ENCODE data around the gene CACNA1G.

The CACNA1G gene

DNA sequence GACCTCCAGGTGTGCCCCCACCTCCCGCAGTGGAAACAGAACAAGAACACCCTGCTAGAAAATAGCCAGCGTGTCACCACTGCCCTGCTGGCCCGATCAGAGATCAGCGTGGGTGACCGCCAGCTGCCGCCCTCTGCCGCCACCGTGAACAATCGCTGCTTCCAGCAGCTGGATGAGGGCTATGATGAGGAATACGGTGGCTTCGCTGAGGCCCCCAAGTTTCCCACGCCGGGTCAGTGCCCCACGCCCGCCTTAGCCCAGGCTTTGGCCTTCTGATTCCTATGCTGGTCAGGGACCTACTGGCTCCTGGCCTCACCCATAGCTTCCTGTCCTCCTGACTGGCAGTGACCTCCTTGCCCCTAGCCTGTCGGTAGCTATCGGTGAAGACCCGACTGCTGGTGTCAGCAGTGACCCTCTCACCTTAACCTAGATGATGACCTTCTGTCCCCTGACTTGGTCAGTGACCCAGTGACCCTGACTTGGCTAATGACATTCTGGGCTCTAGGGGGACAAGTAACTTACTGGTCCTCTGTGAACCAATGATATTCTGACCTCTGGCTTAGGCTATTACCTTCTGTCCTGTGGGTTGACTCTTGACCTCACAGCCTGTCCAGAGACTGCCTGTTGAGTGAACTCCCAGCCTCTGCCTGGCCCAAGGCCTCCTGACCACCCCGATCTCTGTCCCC, 11.1 kb upstream of the CACNA1G start:
- no peak for DNase-seq

DNA sequence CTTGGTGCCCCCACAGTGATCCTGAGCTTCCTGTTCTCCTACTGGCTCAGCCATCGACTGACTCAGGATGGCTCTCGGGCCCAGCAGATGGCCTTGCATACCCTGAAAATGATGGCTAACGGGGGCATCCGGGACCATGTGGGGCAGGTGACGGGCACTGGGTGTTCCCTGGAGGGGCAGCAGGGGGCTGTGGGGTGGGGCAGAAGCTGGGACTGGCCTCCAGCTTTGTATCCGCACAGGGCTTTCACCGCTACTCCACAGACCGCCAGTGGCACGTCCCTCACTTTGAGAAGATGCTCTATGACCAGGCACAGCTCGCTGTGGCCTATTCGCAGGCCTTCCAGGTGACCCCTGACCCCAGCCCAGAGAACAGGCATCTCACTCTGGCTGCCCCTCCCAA, 10.5 kb upstream of the CACNA1G start:
- DNase-seq: no peak

DNA sequence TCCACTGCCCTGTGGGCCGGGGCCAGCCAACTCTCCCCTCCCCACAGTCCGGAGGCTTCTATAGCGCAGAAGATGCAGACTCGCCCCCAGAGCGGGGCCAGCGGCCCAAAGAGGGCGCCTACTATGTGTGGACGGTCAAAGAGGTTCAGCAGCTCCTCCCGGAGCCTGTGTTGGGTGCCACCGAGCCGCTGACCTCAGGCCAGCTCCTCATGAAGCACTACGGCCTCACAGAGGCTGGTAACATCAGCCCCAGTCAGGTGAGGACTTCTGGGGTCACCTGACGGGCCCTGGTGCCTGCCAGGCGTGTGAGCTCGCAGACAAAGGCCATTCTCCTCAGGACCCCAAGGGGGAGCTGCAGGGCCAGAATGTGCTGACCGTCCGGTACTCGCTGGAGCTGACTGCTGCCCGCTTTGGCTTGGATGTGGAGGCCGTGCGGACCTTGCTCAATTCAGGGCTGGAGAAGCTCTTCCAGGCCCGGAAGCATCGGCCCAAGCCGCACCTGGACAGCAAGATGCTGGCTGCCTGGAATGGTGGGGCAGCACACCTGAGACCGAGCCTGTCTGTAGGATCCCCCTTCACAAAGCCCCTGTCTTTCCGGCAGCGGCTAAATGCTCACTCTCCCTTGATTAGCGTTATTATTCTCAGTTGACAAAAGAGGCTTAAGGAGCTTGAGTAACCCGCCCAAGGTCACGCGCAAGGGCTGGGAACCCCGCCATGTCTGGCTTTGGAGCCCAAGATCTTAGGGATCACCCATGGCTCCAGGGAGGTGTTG, 9.7 kb upstream of the CACNA1G start:
- DNase-seq: no peak

DNA sequence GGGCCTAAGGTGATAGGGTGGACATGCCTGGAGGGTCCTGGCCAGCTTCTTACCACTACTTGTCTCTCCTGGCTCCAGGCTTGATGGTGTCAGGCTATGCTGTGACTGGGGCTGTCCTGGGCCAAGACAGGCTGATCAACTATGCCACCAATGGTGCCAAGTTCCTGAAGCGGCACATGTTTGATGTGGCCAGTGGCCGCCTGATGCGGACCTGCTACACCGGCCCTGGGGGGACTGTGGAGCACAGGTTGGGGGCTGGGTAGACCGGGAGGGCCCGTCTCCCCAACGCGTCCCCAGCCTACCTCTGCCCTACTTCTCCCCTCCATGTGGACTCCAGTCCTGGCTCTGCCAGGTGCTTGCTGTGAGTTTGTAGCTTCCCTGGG, 9.1 kb upstream of the CACNA1G start:
- DNase-seq: no peak

DNA sequence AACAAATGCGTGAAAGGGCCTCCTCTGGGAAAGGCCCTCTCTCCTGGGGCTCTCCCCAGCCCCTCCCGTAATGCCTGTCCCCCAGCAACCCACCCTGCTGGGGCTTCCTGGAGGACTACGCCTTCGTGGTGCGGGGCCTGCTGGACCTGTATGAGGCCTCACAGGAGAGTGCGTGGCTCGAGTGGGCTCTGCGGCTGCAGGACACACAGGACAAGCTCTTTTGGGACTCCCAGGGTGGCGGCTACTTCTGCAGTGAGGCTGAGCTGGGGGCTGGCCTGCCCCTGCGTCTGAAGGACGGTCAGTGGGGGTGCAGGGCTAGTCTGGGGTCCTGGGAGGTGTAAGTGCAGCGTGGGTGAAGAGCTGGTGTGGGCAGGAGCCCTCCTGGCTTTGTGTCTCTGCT, 8.6 kb upstream of the CACNA1G start:
- no peak for DNase-seq

DNA sequence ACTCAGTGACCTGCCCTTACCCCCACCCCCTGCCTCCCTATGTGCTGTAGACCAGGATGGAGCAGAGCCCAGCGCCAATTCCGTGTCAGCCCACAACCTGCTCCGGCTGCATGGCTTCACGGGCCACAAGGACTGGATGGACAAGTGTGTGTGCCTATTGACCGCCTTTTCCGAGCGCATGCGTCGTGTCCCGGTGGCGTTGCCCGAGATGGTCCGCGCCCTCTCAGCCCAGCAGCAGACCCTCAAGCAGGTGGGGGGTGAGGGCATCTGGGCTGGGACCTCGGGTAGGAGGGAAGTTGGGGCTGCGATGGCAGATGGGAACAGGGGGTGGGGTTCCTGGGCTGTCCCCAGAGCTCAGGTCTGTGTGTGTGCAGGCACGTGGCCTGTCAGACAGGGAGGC, 6.3 kb upstream of the CACNA1G start:
- no peak for DNase-seq

DNA sequence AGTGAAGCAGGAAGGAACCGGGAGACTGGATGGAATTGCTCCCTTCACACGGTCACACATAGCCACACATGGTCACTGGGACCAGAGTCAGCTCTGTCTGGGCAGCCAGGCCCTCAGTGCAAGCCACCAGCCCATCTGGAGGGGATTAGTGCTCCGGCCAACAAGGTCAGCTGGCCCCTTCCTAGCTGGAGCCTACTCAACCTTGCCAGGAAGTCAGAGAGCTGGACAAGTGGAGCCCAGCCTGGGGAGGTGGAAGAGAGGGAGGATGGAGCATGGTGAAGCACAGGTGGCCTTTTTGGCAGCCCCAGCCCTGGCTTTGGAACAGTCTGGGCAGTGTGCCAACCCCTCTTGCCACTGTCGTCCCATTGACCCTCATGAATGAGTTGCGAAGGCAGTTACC, 3.7 kb upstream of the CACNA1G start:
- DNase-seq: no peak

DNA sequence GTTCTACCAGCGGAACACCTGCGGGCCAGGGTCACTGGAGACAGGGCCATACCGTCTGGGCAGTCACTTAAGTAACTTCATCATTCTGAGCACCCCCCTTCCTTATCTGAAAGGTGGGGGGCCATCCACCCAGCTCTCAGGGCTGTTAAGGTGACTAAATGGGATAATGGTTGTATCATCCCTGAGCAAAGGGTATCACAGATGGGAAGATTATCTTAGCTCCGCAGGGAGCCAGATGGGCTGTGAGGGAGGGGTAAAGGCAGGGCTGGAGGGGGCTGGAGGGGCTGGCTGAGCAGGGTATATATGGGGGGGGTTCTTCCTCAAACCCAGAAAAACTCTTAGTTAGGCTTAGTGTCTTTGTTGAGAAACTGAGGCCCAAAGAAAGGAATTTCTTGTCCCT, 2.9 kb upstream of the CACNA1G start:
- no peak for DNase-seq

DNA sequence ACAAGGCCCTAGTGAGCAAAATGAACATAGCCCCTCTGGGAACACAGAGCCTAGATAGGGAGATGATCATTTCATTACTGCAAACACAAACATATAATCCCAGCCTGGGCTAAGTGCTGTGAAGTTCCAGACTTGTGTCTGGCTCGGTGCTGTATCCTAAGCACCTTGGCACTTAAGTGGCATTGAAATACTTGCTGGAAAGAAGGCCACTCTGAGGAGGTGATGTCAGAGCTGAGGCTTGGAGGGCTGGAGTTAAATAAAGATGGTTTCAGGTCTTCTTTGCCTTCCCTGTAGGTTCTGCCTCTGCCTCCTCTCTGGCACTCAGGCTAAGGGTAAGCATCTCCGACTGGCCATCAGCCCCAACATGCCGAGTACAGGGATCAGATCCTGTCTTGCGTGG, 2.4 kb upstream of the CACNA1G start:
- DNase-seq: no peak

DNA sequence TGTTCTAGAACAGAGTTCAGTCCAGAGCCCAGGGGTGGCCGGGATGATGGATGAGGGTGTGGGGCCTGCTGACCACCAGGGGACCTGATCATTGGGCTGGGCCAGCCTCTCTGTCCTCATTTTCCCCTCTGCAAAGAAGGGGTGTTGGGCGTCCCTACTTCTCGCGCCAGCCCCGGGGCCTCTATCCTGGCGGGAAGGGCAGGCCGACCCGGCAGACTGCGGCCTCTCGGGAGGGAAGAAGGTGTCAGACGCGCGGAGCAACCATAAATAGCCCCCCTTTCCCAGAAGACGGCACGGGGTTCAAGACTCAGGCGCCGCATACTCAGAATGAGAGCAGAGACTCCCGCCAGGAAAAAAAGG, 2.0 kb upstream of the CACNA1G start:
- DNase-seq: no peak

DNA sequence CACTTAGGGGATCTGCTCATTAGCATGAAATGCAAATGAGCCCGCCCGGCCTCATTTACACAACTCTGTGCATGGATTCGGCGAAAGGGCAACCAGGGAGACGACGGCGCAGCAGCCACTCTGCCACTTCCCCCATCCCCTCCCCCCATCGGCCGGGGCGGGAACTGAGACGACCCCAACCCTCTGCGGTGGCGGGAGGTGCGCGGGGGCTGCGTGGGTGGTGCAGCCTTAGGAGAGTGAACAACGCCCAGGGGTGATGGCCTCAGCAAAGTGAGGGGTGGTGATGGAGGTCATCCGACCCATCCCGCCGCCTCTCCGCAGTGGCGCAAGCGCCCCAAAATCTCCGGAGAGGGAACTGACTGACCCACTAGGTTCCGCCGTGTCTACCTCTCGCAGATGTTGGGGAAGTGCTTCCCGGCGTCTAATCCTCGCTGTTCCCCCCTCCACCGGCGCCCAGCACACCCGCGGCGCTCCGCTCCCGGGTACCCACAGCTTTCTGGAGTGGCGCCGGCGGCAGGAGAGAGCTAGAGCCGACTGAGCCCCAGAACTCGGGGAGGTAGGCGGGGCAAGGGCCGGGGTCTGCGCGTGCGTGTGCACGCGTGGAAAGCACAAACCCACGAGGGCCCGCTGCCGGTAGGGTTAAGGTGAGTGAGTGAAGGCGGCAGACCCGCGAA, 1.4 kb upstream of the CACNA1G start:
- DNase-seq: no peak

DNA sequence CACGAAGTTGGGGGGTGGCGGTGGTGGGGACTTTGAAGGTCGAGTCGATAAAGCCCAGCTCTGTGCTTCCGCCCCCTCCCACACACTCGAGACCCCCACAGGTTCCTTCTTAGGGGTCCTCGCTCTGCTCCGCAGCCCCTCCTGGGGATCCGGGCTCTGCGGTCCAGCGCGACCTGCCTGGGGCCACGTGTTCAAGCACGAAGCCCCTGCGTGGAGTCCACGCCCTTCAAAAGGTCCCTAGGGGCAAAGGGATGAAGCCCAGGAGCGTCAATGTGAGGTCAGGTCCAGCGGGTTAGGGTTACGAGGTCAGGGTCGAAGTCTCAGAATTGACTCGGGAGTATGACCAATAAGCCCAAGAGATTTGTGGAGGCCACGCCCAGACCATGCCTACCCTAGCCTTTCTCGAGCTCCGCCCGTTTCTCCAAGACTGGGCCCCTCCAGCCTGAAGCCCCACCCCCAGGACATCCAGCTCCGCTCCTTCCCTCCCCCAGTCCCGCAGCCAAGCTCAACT, 786 bp upstream of the CACNA1G start:
- DNase-seq: peak; percentile 38

DNA sequence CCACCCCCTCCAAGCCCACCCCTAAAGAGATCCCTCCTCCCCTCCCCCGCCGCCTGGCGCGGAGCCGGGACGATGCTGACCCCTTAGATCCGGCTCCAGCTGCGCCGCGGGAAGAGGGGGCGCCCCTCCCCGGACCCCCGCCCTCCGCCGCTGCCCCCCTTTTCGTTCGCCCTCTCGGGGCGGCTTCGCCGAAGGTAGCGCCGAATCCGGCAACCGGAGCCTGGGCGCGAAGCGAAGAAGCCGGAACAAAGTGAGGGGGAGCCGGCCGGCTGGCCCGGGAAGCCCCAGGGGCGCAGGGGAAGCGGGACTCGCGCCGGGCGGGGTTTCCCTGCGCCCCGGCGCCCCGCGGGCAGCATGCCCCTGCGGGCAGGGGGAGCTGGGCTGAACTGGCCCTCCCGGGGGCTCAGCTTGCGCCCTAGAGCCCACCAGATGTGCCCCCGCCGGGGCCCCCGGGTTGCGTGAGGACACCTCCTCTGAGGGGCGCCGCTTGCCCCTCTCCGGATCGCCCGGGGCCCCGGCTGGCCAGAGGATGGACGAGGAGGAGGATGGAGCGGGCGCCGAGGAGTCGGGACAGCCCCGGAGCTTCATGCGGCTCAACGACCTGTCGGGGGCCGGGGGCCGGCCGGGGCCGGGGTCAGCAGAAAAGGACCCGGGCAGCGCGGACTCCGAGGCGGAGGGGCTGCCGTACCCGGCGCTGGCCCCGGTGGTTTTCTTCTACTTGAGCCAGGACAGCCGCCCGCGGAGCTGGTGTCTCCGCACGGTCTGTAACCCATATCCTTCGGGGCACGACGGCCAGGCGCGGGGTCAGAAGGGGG, 623 bp downstream of the CACNA1G start:
- DNase-seq: no peak

DNA sequence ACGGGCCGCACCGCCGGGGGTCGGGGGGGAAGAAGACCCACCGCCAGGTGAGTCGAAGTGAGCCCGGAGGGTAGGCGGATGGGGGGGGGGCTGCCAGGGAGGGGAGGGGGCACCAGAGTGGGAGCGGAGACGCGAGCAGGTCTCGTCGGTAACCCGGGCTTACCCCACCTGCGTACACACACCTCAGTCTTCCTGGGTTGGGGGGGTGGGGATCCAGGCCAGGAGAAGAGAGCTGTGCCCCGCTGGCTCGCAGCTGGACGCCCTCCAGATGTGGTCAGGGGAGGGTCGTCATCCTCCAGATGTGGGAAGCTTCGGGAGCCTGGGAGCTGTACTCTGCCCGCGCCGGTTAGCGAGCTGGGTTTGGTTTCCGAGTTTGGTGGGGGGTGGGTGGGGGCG, 1.2 kb downstream of the CACNA1G start:
- no peak for DNase-seq

DNA sequence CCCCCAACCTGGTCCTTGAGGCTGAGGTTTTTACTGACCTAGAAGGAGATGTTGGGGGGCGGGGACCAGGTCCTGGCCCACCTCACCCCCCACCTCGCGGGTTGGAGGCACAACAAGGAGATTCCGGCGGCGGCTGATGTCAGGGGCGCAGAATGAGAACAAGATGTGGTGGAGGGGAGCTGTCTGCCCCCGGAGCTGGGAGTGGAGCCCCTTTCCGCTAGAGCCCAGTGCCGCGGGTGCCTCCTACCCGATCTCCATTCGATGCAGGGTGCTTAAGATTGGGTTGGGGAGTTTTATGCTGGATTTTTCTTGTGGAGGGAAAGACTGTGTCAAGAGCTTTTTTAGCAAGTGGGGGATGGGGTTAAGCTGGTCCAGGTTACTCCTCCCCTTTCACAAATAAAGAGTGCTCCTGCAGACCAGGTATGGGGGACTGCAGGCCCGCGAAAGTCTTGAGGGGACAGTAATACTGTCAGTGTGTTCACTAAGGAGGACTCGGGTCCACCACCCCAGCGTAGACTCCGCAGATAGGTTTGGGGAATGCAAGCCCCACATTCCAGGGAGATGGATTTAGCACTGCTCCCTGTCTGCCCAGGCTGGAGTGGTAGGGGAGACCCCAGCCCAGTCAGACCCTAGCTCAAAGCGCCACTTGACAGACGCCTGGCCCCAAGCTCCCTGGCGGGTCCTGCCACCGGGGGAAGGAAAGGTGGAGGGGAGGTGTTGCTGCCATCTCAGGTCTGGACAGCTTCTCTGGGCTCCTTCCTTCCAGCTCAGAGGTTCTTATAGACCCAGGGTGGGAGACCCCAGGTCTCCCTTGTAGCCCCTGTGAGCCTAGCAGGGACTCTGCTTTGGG, 2.0 kb downstream of the CACNA1G start:
- DNase-seq: no peak

DNA sequence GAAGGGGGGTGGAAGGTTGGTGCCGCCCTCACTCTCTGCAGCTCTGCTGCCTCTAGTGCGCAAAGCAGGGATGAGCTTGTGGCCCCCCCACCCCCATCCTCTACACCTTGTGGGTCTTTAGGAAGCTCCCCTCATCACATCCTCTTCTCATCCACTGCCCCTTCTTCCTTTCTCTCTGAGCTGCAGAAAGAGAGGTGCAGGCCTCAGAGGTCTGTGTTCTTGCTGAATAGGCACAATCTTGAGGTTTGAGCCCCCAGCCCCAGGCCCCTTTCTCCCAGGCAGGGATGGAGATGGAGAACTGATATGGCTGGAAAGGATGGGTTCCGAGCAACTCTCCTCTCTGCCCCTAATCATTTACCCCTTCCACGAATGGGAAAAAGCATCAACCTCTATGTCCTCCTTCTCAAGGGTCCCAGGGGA, 2.6 kb downstream of the CACNA1G start:
- DNase-seq: no peak

DNA sequence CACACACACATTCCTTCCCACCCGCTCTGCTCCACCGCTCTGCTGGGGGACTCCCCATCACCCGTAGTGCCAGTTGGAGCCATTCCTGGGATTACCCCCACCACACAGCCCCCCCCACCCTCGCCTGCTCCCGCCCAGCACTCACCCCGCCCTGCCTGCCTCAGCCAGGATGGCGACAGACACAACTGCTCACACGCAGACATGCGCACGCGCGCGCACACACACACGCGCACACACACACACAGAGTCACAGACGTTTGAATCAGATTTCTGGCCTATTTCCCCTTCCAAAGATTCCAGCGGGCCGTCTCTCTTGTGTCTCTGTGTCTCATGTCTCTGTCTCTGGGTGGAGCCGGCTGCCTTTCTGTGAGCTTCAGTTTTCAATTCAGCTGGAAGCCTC, 4.4 kb downstream of the CACNA1G start:
- DNase-seq: no peak

DNA sequence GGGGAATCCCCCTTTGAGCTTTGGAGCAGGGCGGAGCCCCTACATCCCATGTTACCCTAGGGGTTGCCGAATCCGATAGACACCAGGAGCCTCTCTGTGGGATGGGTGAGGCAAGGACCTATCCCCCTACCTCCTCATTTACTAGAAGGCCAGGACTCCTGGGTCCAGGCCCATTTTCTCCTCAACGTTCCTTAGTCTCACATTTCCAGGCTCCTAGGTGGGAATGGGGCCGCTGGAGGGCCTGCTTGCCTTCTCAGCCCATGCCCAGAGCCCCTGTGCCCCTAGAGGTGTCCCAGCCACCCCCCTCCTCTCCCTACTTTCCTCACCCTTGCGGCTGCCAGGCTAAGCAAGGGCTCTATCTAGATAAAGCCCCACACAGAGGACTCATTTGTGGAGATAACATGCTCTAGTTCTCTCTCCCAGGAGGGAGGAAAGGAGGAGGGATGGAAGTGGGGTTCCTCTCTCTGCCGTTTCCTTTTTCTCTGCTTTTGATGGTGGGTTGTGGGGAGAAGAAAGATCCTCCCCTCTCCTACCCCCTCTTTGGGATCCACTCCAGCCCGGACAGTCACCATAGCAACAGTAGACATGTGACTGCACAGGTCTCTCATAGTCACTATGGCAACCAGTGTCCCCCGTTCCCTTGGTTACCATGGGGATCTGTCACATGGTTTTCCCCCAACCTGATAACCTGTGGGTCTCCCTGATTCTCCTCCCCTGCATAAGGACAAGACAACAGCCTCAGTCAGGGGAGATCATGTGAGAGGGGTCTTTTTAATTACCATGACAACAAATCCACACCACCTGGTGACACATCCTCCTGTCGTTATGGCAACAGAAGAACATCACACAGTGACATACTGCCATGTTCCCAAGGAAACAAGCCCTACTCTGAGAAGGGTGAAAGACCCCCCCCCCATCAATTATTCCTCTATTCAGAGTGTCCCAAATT, 5.2 kb downstream of the CACNA1G start:
- peak; percentile 45 for DNase-seq

DNA sequence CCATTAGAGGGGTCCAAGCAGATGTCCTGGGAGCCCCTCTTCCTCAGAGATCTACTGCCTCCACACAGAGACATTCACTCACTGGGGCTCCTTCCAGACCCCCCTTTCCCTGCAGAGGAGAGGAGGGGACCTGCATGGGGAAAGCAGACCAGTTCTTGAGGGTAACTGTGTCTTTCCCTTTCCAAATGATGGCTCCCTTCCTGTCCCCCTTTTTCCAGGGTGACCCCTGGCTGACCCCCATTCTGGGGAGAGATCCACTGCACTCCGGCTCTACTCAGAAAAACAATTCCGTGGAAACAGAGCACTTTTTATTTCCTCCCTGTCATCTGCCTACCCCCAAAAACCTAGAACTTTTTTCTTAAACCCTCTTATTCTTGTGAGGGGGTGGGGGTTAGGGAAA, 6.4 kb downstream of the CACNA1G start:
- DNase-seq: no peak

DNA sequence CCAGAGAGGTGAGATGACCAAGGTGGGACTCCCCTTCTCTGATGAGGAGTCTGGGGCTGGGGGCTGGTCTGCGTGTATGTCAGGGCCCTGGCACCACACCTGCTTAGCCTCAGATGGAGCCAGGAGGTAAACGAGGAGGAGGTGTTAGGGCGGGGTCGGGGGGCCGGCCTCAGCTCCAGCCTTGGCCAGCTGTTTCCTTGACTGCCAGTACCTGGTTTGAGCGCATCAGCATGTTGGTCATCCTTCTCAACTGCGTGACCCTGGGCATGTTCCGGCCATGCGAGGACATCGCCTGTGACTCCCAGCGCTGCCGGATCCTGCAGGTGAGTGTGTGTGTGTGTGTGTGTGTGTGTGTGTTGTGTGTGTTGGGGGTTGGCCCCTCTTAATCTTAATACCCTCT, 8.1 kb downstream of the CACNA1G start:
- no peak for DNase-seq

DNA sequence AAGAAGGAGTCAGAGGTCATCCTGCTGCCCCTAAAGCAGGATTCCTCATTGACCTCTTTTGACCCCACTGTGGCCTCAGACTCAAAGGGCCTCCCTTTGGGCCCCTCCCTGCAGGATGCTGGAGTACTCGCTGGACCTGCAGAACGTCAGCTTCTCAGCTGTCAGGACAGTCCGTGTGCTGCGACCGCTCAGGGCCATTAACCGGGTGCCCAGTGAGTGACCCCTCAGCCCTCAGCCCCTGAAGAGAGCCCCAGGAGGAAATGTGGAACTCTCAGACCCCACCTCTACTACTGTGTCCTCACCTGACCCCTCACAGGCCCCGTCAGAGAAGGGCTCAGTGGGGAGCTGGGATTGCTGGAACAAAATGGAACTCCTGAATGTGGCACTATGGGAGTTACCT, 9.1 kb downstream of the CACNA1G start:
- no peak for DNase-seq

All from CD4-positive, alpha-beta T cell treated with Interleukin-15 for 1 hour (primary cell).